H1 (cell line): ENCODE results near the gene FRS2. TPM values are rescaled to one million over a fixed set of nuclear protein-coding genes. Genes with fewer than 3 reads are reported as not detected.

Experiments used
- CTCF ChIA-PET: fragments of 300-600 bp; sonication (Branson Sonifier 250); formaldehyde crosslinking; loops from one replicate; lab custom pipeline; 2021; ENCODE audit not compliant: partially characterized antibody; lab: Charles Lee
- POLR2A ChIA-PET: fragments of 300-600 bp; sonication (Branson Sonifier 250); formaldehyde crosslinking; loops from one replicate; lab custom pipeline; 2021; ENCODE audit warnings: inconsistent platforms; ENCODE audit not compliant: partially characterized antibody; lab: Charles Lee
- DNase-seq, 2 experiments: peaks; one replicate each; pipeline versions ENCODE4 v3.0.0 to v3.0.0-alpha.2; 2010 to 2022; ENCODE audit warnings: low spot score in 2 of 2, low read depth in 1 of 2, mixed read lengths in 1 of 2
- FAIRE-seq: peaks from 2 replicates; lab custom pipeline; 2011; peaks lifted over from hg19 to GRCh38; lab: Jason Lieb, UNC
- H2AFZ ChIP-seq: 2 replicates; pipeline ENCODE4 v1.8.1; 2012; ENCODE audit warnings: low read length, inconsistent platforms
- H2AK5ac ChIP-seq: 2 replicates; pipeline ENCODE4 v1.6.1; 2013; ENCODE audit warnings: low read depth, low read length
- H2BK120ac ChIP-seq: replicated peaks from 2 replicates; pipeline ENCODE3; 2013; ENCODE audit warnings: low read depth, low read length, inconsistent platforms
- H2BK12ac ChIP-seq: 2 replicates; pipeline ENCODE4 v1.6.1; 2013; ENCODE audit warnings: low read depth, low read length
- H2BK15ac ChIP-seq: 2 replicates; pipeline ENCODE4 v1.6.1; 2013; ENCODE audit warnings: low read length
- H2BK20ac ChIP-seq: 2 replicates; pipeline ENCODE4 v1.6.1; 2013; ENCODE audit warnings: low read length
- H2BK5ac ChIP-seq: 2 replicates; pipeline ENCODE4 v1.6.1; 2013; ENCODE audit warnings: low read depth, low read length
- H3K14ac ChIP-seq: 2 replicates; pipeline ENCODE4 v1.6.1; 2013; ENCODE audit warnings: inconsistent platforms; ENCODE audit not compliant: insufficient read length
- H3K18ac ChIP-seq: 2 replicates; pipeline ENCODE4 v1.6.1; 2013; ENCODE audit warnings: low read length; ENCODE audit errors: extremely low read depth
- H3K23ac ChIP-seq: 2 replicates; pipeline ENCODE4 v1.6.1; 2013; ENCODE audit warnings: inconsistent platforms; ENCODE audit not compliant: insufficient read length
- H3K23me2 ChIP-seq: 2 replicates; pipeline ENCODE4 v1.6.1; 2013; ENCODE audit warnings: low read depth, low read length
- H3K27ac ChIP-seq: 2 replicates; pipeline ENCODE4 v1.6.1; 2011; ENCODE audit warnings: low read depth, low read length, inconsistent platforms
- H3K27me3 ChIP-seq, 4 experiments: replicated peaks in 1 of 4; 1 replicate in 1 of 4; 2 replicates in 3 of 4; pipeline versions ENCODE4 v1.6.1 to v1.8.1; 2011 to 2013; ENCODE audit warnings: low read length in 3 of 4, mild to moderate bottlenecking in 3 of 4, inconsistent platforms in 2 of 4, mixed read lengths in 2 of 4, moderate library complexity in 1 of 4; ENCODE audit not compliant: control insufficient read depth in 3 of 4, insufficient read depth in 3 of 4; ENCODE audit errors: extremely low read depth in 1 of 4
- H3K36me3 ChIP-seq, 4 experiments: 2 replicates each; pipeline versions ENCODE4 v1.6.1 to v1.8.1; 2011 to 2013; ENCODE audit warnings: mild to moderate bottlenecking in 4 of 4, low read length in 3 of 4, moderate library complexity in 2 of 4, control low read depth in 1 of 4, inconsistent platforms in 1 of 4; ENCODE audit not compliant: insufficient read depth in 4 of 4, control insufficient read depth in 2 of 4
- H3K4ac ChIP-seq: replicated peaks from 2 replicates; pipeline ENCODE3; 2013; ENCODE audit warnings: low read length, low read depth, mixed read lengths, inconsistent platforms; ENCODE audit not compliant: insufficient read length
- H3K4me1 ChIP-seq, 4 experiments: replicated peaks in 1 of 4; 1 replicate in 1 of 4; 2 replicates in 3 of 4; pipeline versions ENCODE4 v1.6.1 to v1.8.1; 2011 to 2013; ENCODE audit warnings: low read length in 3 of 4, inconsistent platforms in 2 of 4, mixed read lengths in 1 of 4; ENCODE audit not compliant: insufficient read depth in 4 of 4, control insufficient read depth in 3 of 4
- H3K4me2 ChIP-seq, 2 experiments: 2 replicates each; pipeline versions ENCODE4 v1.6.1 to v1.8.1; 2011 to 2013; ENCODE audit warnings: low read depth in 2 of 2, low read length in 2 of 2, control low read depth in 1 of 2, inconsistent platforms in 1 of 2, mild to moderate bottlenecking in 1 of 2; ENCODE audit not compliant: insufficient read depth in 1 of 2
- H3K4me3 ChIP-seq, 4 experiments: fragments of 200-600, 300-600 bp in 1 of 4; sonication (generic), shearing (Covaris generic), sonication (Bioruptor Twin) in 1 of 4; 2 replicates each; pipeline versions ENCODE4 v1.5.1 to v1.8.1; 2011 to 2016; ENCODE audit warnings: low read length in 4 of 4, low read depth in 3 of 4, control low read depth in 2 of 4, inconsistent platforms in 2 of 4, mild to moderate bottlenecking in 2 of 4, mixed read lengths in 1 of 4, moderate library complexity in 1 of 4; ENCODE audit not compliant: insufficient read depth in 2 of 4; ENCODE audit errors: extremely low read depth in 1 of 4
- H3K56ac ChIP-seq: replicated peaks from 2 replicates; pipeline ENCODE3; 2013; ENCODE audit warnings: low read depth, mild to moderate bottlenecking, mixed read lengths, low read length, inconsistent platforms; ENCODE audit not compliant: insufficient read length
- H3K79me1 ChIP-seq: 2 replicates; pipeline ENCODE4 v1.6.1; 2013; ENCODE audit warnings: low read depth, low read length, control low read depth
- H3K79me2 ChIP-seq, 2 experiments: 2 replicates each; pipeline versions ENCODE4 v1.6.1 to v1.8.1; 2012 to 2013; ENCODE audit warnings: low read length in 2 of 2, mild to moderate bottlenecking in 2 of 2, inconsistent platforms in 1 of 2; ENCODE audit not compliant: insufficient read depth in 2 of 2, control insufficient read depth in 1 of 2
- H3K9ac ChIP-seq, 4 experiments: replicated peaks in 1 of 4; 1 replicate in 1 of 4; 2 replicates in 3 of 4; pipeline versions ENCODE4 v1.6.1 to v1.8.1; 2011 to 2013; ENCODE audit warnings: low read depth in 3 of 4, low read length in 3 of 4, control low read depth in 2 of 4, mild to moderate bottlenecking in 2 of 4, moderate library complexity in 2 of 4, inconsistent platforms in 1 of 4; ENCODE audit errors: extremely low read depth in 1 of 4
- H3K9me3 ChIP-seq, 2 experiments: 2 replicates each; pipeline versions ENCODE4 v1.6.1 to v1.8.1; 2012 to 2013; ENCODE audit warnings: mild to moderate bottlenecking in 2 of 2, moderate library complexity in 2 of 2, control low read depth in 1 of 2, inconsistent platforms in 1 of 2, low read depth in 1 of 2, low read length in 1 of 2, mixed read lengths in 1 of 2; ENCODE audit not compliant: insufficient read depth in 2 of 2
- H4K20me1 ChIP-seq, 2 experiments: replicated peaks in 1 of 2; 2 replicates each; pipeline versions ENCODE3 to v1.8.1; 2011 to 2013; ENCODE audit warnings: inconsistent platforms in 2 of 2, low read length in 2 of 2, mild to moderate bottlenecking in 1 of 2; ENCODE audit not compliant: insufficient read depth in 2 of 2, control insufficient read depth in 1 of 2
- H4K5ac ChIP-seq: 2 replicates; pipeline ENCODE4 v1.6.1; 2013; ENCODE audit warnings: low read length, low read depth, mixed read lengths, inconsistent platforms; ENCODE audit not compliant: insufficient read length
- H4K8ac ChIP-seq: 2 replicates; pipeline ENCODE4 v1.8.0; 2013; ENCODE audit warnings: mild to moderate bottlenecking, moderate library complexity, low read length, inconsistent platforms; ENCODE audit not compliant: insufficient read depth; ENCODE audit errors: extremely low read depth
- H4K91ac ChIP-seq: replicated peaks from 2 replicates; pipeline ENCODE3; 2013; ENCODE audit warnings: low read length, mixed read lengths, inconsistent platforms; ENCODE audit not compliant: insufficient read length
- CEBPB ChIP-seq: IDR thresholded peaks from 2 replicates; pipeline ENCODE4 v1.6.1; 2012; ENCODE audit warnings: low read depth, low read length
- EZH2 ChIP-seq: fragments of 200-600 bp; sonication (generic); IDR thresholded peaks from 2 replicates; pipeline ENCODE4 v1.7.1; 2012; ENCODE audit warnings: low read depth, mild to moderate bottlenecking, moderate library complexity, low read length, inconsistent platforms; ENCODE audit not compliant: severe bottlenecking
- POU5F1 ChIP-seq: IDR thresholded peaks from 2 replicates; pipeline ENCODE4 v1.6.1; 2011; ENCODE audit warnings: low read depth, mild to moderate bottlenecking, low read length, moderate library complexity
- RXRA ChIP-seq: IDR thresholded peaks from 2 replicates; pipeline ENCODE4 v1.6.1; 2011; ENCODE audit warnings: low read depth, mild to moderate bottlenecking, low read length, moderate library complexity; ENCODE audit not compliant: insufficient read depth
- TEAD4 ChIP-seq: IDR thresholded peaks from 2 replicates; pipeline ENCODE4 v1.6.1; 2012; ENCODE audit warnings: low read depth, low read length, inconsistent platforms, mixed read lengths
- WGBS, 2 experiments: shearing (Covaris generic) in 1 of 2; methylation state at CpG; one replicate each; pipeline versions ENCODE4 v1.1.6 to v1.1.7; 2013 to 2015; ENCODE audit warnings: low lambda C conversion rate in 2 of 2, mixed read lengths in 2 of 2, inconsistent platforms in 1 of 2, low coverage in 1 of 2, missing lambda C conversion rate in 1 of 2; ENCODE audit not compliant: insufficient replicate concordance in 2 of 2, insufficient coverage in 1 of 2, insufficient read length in 1 of 2; ENCODE audit errors: extremely low coverage in 1 of 2, missing lambda C conversion rate in 1 of 2; 5-methylcytosine and 5-hydroxymethylcytosine counted together
- polyA plus RNA-seq, 7 experiments: library from polyadenylated mRNA; depleted of rRNA in 3 of 7; stranded (reverse) in 5 of 7; unstranded in 2 of 7; fragments of >200 nt in 5 of 7; fragments of 200-250 nt in 2 of 7; gene quantifications; 1 replicate in 5 of 7; 2 replicates in 1 of 7; 4 replicates in 1 of 7; pipeline versions ENCODE4 v1.2.1 to v1.2.3, GENCODE V29; 2011 to 2013; ENCODE audit warnings: missing spikeins in 2 of 7, mixed read lengths in 2 of 7
- total RNA-seq: library from RNA; stranded (reverse); fragmentation: NEBNext Ultra II Directional; extraction: Animal tissue kit (Norgen Biotek cat#: 25700); gene quantifications from 2 replicates; pipeline ENCODE4 v1.2.1, GENCODE V29; 2021

FRS2 gene
- total and polyA plus RNA-seq, 2 of the 8 experiments (the other 6 are each of a cell fraction or from before 2014, with no cell fraction given): 10.3 to 35.8 TPM

DNA sequence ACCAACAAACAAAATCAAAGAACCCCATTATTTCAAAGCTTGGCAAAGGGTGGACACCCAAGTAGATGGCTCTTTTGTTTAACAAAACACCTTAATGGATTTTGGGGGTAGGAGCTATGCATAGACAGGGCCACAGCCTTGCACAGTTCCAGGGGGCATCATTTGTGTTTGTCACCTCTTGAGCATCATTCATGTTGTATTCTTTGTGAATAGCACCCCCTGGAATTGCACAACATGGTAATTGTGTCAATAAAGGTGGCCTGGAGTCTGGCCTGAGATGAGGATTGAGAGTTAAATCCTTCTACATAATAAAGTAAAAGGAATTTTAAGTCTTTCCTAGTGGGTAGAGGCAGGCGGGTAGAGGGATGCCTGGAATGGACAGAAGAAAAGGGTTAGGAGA lies 3.3 kb upstream of the FRS2 start:
- Histone ChIP-seq H3K79me1 (no peaks in the 10 kb centered on the region), H2BK120ac (no peak overlapping the region), H2AFZ (no peak overlapping the region), H3K23me2 (no peaks in the 10 kb centered on the region), H2BK20ac (no peak overlapping the region), H3K9me3 (no peaks in the 10 kb centered on the region), H4K5ac (no peak overlapping the region), H3K79me2 (peaks cover 7 to 13% of the 10 kb centered on the region in 2 experiments), H3K9ac (no peak overlapping the region), H2AK5ac (no peak overlapping the region), H3K18ac (no peak overlapping the region), H3K4me1 (peaks cover 7 to 14% (median 7%) of the 10 kb centered on the region in 4 experiments; a peak in 6 of 7 replicates), H4K8ac (no peak overlapping the region), H4K91ac (no peak overlapping the region), H2BK15ac (no peak overlapping the region), H2BK12ac (no peak overlapping the region), H3K27me3 (no peaks in the 10 kb centered on the region), H3K36me3 (no peaks in the 10 kb centered on the region), H3K27ac (no peak overlapping the region), H3K56ac (no peak overlapping the region), H3K23ac (no peak overlapping the region), H3K4ac (no peak overlapping the region), H3K4me2 (peak overlapping the region in 1 of 2 experiments; percentile 24; a peak in 2 of 4 replicates), H4K20me1 (no peaks in the 10 kb centered on the region), H2BK5ac (no peak overlapping the region), H3K14ac (no peak overlapping the region), H3K4me3 (no peak overlapping the region; a peak in 2 of 8 replicates)
- FAIRE-seq (no peak), DNase-seq (peak in 1 of 2 experiments; percentile 49)
- CTCF ChIA-PET: interaction anchor here (1.4 to 1.5 kb wide), 2 partner anchors 51 to 76 kb away, joined by 3 to 4 read pairs; no protein-coding TSS in a partner anchor
- WGBS, 2 experiments: 17% methylated on average over 1 of the region's 1 CpG; no CpG with 5 or more reads in 1 of the 2 experiments
- POLR2A ChIA-PET: no interaction called here
- TF ChIP-seq TEAD4: no peak
- TF ChIP-seq RXRA: no peak
- peak; percentile 88 for TF ChIP-seq CEBPB
- TF ChIP-seq EZH2: no peak
- peak; percentile 54; the same call in 1 of the 2 replicates for TF ChIP-seq POU5F1
